AG04450 (cell line): ENCODE data around the gene NUMB. TPM values are rescaled to one million over a fixed set of nuclear protein-coding genes. Genes with fewer than 3 reads are reported as not detected.

ENCODE experiments used
- CTCF ChIA-PET: fragments of 300-600, 350-600 bp; formaldehyde crosslinking; extraction: SDS; loops from one replicate; lab custom pipeline; 2022; ENCODE audit warnings: antibody characterized with exemption, inconsistent platforms; lab: Charles Lee
- POLR2A ChIA-PET: fragments of 350-600 bp; formaldehyde crosslinking; extraction: SDS; loops from one replicate; lab custom pipeline; 2021; ENCODE audit warnings: antibody characterized with exemption, inconsistent platforms; lab: Yijun Ruan, JAX
- DNase-seq: peaks from one replicate; pipeline ENCODE4 v3.0.0-alpha.2; 2011; ENCODE audit warnings: low read depth, low spot score
- H3K27ac ChIP-seq: one replicate; pipeline ENCODE4 v1.5.1; 2012; ENCODE audit warnings: low read depth, low read length, control low read depth
- H3K27me3 ChIP-seq: one replicate; pipeline ENCODE4 v1.6.0; 2012; ENCODE audit warnings: low read length; ENCODE audit not compliant: control insufficient read depth, insufficient read depth
- H3K4me3 ChIP-seq: 2 replicates; pipeline ENCODE4 v1.5.1; 2011; ENCODE audit warnings: mild to moderate bottlenecking, low read depth, low read length, control low read depth
- H3K9me3 ChIP-seq: 2 replicates; pipeline ENCODE4 v1.5.1; 2012; ENCODE audit warnings: low read length; ENCODE audit not compliant: control insufficient read depth, insufficient read depth
- polyA plus RNA-seq: library from polyadenylated mRNA; depleted of rRNA; stranded (reverse); fragments of >200 nt; gene quantifications from 2 replicates; pipeline ENCODE4 v1.2.3, GENCODE V29; 2011
- TF ChIP-seq, protein P1 (sequence below): IDR thresholded peaks from 2 replicates; pipeline ENCODE4 v1.5.1; 2011; ENCODE audit warnings: low read depth, low read length, control low read depth, inconsistent platforms

Gene NUMB
- polyA plus RNA-seq, 1 experiment: 152 TPM

DNA sequence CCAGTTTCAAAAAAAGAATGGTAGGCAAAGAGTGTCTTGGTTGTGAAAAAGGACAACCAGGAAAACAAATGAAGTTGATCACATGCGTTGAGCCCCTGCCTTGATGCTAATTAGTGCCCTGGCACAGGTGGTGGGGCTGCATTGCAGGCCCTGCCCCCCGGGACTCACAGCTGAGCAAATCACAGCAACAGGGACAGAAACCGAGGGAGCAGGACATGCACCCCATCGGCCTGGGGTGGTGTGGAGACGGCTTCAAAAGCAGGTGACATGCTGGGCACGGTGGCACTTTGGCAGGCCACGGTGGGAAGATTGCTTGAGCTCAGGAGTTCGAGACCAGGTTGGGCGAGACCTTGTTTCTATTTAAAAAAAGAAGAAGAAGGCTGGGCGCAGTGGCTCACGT lies 222.2 kb downstream of the NUMB start:
- peaks cover 40% of the 10 kb centered on the region for H3K27me3 ChIP-seq
- H3K27ac ChIP-seq: no peak overlapping the region
- POLR2A ChIA-PET: interaction anchor here (1.1 kb wide), 1 partner anchor 10 kb away, joined by 4 read pairs; no protein-coding TSS in a partner anchor
- CTCF ChIA-PET: interaction anchor here (0.8 kb wide), 1 partner anchor 94 kb away, joined by 3 read pairs; no protein-coding TSS in a partner anchor
- DNase-seq: no peak
- H3K9me3 ChIP-seq: no peaks in the 10 kb centered on the region
- no peak overlapping the region for H3K4me3 ChIP-seq
- TF ChIP-seq, protein P1, sequence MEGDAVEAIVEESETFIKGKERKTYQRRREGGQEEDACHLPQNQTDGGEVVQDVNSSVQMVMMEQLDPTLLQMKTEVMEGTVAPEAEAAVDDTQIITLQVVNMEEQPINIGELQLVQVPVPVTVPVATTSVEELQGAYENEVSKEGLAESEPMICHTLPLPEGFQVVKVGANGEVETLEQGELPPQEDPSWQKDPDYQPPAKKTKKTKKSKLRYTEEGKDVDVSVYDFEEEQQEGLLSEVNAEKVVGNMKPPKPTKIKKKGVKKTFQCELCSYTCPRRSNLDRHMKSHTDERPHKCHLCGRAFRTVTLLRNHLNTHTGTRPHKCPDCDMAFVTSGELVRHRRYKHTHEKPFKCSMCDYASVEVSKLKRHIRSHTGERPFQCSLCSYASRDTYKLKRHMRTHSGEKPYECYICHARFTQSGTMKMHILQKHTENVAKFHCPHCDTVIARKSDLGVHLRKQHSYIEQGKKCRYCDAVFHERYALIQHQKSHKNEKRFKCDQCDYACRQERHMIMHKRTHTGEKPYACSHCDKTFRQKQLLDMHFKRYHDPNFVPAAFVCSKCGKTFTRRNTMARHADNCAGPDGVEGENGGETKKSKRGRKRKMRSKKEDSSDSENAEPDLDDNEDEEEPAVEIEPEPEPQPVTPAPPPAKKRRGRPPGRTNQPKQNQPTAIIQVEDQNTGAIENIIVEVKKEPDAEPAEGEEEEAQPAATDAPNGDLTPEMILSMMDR: no peak

DNA sequence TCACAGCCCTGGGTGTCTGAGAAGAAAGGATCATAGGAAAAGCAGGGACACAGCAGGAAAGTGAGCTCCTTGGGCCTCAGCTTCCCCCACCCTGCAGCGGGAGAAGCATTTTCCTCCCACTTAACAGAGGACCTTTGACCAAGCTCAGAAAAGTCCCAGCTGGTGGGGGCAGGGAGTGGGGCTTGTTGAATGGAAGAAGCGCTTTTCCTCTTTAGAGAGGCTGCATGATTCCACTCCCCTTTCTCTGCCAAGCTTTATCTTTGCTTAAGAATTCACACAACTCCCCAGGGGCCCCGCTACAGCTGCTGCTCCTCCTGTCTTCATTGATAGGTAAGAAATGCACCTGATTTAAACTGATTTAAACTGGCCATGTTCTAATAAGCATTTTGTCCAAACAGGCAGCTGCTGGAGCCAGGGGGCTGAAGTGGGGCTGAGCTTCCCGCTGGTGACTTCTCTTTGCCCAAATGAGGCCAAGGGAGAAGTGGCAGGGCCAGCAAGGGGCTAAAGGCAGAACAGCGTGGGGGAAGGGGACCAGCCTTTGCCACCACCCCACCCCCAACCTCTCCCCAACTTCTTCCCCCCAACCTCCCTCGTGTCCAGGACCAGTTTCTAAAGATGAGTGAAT lies 222.7 kb downstream of the NUMB start:
- TF ChIP-seq, protein P1: no peak
- Histone ChIP-seq H3K27ac (no peak overlapping the region), H3K4me3 (no peak overlapping the region), H3K27me3 (peaks cover 40% of the 10 kb centered on the region), H3K9me3 (no peaks in the 10 kb centered on the region)
- DNase-seq: no peak
- POLR2A ChIA-PET: interaction anchor here (1.1 kb wide), 1 partner anchor 10 kb away, joined by 4 read pairs; no protein-coding TSS in a partner anchor
- CTCF ChIA-PET: no interaction called here

DNA sequence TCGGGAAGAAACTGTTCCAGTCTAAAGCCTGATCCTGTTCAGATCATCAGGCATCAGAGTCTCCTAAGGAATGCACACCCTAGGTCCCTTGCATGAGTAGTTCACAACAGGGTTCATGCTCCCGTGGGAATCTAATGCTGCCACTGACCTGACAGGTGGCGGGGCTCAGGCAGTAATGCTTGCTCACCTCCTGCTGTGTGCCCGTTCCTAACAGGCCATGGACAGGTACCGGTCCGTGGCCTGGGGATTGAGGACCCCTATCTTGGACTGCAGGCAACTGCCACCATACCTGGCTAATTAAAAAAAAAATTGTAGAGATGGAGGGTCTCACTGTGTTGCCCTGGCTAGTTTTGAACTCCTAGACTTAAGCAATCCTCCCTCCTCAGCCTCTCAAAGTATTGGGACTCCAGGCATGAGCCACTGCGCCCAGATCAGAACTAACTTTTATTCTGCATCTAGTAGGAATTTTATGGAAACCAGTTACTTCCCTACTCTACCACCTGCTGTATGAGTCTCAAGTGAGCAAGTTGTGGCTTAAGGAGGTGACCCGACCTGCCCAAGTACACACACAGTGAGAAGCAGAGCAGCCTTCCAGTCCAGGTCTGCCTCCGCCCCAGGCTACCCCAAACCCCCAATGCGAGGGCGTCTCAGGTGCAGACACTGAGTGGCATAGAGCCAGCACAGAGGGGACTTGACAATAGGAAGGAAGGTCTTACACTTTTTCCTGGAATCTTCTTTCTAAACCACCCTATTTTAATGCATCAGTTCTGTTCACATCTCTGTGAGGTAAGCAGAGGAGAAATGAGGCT lies 223.6 kb downstream of the NUMB start:
- ChIA-PET POLR2A (interaction anchor here (1.1 kb wide), 1 partner anchor 11 kb away, joined by 4 read pairs; no protein-coding TSS in a partner anchor), CTCF (no interaction called here)
- peaks cover 40% of the 10 kb centered on the region for H3K27me3 ChIP-seq
- no peak for DNase-seq
- TF ChIP-seq, protein P1: no peak
- H3K27ac ChIP-seq: no peak overlapping the region
- no peaks in the 10 kb centered on the region for H3K9me3 ChIP-seq
- no peak overlapping the region for H3K4me3 ChIP-seq

DNA sequence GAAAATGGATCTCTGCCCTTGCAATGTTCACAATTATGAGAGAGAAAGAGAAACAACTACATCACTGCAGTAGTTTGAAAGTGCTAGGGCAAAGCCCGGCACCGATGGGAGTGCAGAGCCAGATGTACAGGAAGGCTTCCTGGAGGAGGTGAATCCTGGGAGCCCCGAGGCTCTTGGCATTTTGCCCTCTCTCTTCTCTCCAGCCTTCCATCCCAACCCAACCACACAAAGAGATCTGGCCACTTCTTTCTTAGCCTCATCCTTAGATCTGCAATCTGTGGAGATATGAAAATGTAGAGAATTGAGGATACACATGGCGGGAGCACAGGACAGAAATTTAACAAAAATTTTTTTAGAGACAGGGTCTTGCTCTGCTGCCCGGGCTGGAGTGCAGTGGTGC lies 224.3 kb downstream of the NUMB start:
- POLR2A ChIA-PET: no interaction called here
- Histone ChIP-seq H3K9me3 (no peaks in the 10 kb centered on the region), H3K27ac (no peak overlapping the region), H3K4me3 (no peak overlapping the region), H3K27me3 (peaks cover 38% of the 10 kb centered on the region)
- CTCF ChIA-PET: no interaction called here
- DNase-seq: no peak
- TF ChIP-seq, protein P1: no peak

DNA sequence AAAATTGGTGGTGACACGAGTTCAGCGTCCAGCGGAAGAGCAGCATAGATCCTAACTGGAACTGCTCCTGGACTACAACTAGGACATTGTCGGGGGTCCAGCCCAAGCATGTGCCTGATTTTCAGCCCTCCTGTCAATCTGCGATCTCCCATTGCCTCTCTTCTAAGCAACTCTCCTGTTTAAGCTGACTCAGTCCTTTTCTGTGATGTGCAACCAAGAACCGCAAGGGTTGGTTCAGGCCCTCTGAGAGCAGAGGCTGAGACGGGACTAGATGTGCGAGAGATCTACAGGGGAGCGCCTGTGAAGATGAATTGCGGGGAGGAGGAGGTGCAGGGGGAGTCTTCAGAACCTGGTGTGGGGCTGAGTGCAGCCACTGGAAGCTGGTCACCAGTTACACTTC lies 224.8 kb downstream of the NUMB start:
- no peak for DNase-seq
- peaks cover 38% of the 10 kb centered on the region for H3K27me3 ChIP-seq
- no peak overlapping the region for H3K27ac ChIP-seq
- TF ChIP-seq, protein P1: no peak
- no peaks in the 10 kb centered on the region for H3K9me3 ChIP-seq
- H3K4me3 ChIP-seq: no peak overlapping the region
- POLR2A ChIA-PET: no interaction called here
- CTCF ChIA-PET: interaction anchor here (1.5 kb wide), 1 partner anchor 230 kb away, joined by 5 read pairs; no protein-coding TSS in a partner anchor
